Chondrocyte (in vitro differentiated cells): ENCODE data around the gene PPM1B. TPM values are rescaled to one million over a fixed set of nuclear protein-coding genes. Genes with fewer than 3 reads are reported as not detected.
A peak's percentile ranks its signal among the peaks of the same experiment; 100 is the strongest.

Source experiments
- DNase-seq: peaks from one replicate; pipeline ENCODE4 v3.0.0; 2021; ENCODE audit warnings: mixed read lengths, low spot score
- H3K27ac Mint-ChIP-seq: one replicate; pipeline ENCODE4 v1.8.0; 2021; ENCODE audit warnings: mild to moderate bottlenecking, moderate library complexity, mixed read lengths; ENCODE audit not compliant: unreplicated experiment
- H3K27me3 Mint-ChIP-seq: 2 replicates; pipeline ENCODE4 v1.8.0; 2021; ENCODE audit warnings: low read depth, mixed read lengths
- H3K36me3 Mint-ChIP-seq: 2 replicates; pipeline ENCODE4 v1.8.0; 2021; ENCODE audit warnings: low read depth, mixed read lengths
- H3K4me1 Mint-ChIP-seq: 2 replicates; pipeline ENCODE4 v1.8.0; 2021; ENCODE audit warnings: low read depth, mild to moderate bottlenecking, mixed read lengths
- H3K4me3 Mint-ChIP-seq: one replicate; pipeline ENCODE4 v1.8.0; 2021; ENCODE audit warnings: mild to moderate bottlenecking, moderate library complexity, mixed read lengths; ENCODE audit not compliant: unreplicated experiment
- H3K9me3 Mint-ChIP-seq: 2 replicates; pipeline ENCODE4 v1.8.0; 2021; ENCODE audit warnings: low read depth, mixed read lengths
- CTCF ChIP-seq: fragments of 200-600 bp; sonication (generic); IDR thresholded peaks from 2 replicates; pipeline ENCODE4 v1.5.0; 2021; ENCODE audit warnings: antibody characterized with exemption, mild to moderate bottlenecking, moderate library complexity
- total RNA-seq: library from RNA; stranded (reverse); gene quantifications from 3 replicates; pipeline ENCODE4 v1.2.1, GENCODE V29; 2021

Gene PPM1B
- total RNA-seq, 1 donor from 2014 or later = 31.9 TPM

- H3K36me3 Mint-ChIP-seq = peaks cover 2% of the 10 kb centered on the region
- no peak for DNase-seq
- H3K27me3 Mint-ChIP-seq = no peaks in the 10 kb centered on the region
- peaks cover 49% of the 10 kb centered on the region for H3K4me1 Mint-ChIP-seq
- H3K4me3 Mint-ChIP-seq = no peak overlapping the region
- H3K27ac Mint-ChIP-seq = no peak overlapping the region
- no peaks in the 10 kb centered on the region for H3K9me3 Mint-ChIP-seq
- no peak for TF ChIP-seq CTCF
Measured at GRCh38 chr2:44172576-44172975, 3.9 kb downstream of the PPM1B start.

- Mint-ChIP-seq H3K27ac (no peak overlapping the region), H3K4me1 (peaks cover 22% of the 10 kb centered on the region), H3K27me3 (no peaks in the 10 kb centered on the region), H3K9me3 (no peaks in the 10 kb centered on the region), H3K36me3 (peaks cover 2% of the 10 kb centered on the region), H3K4me3 (no peak overlapping the region)
- no peak for TF ChIP-seq CTCF
- no peak for DNase-seq
Measured at GRCh38 chr2:44178950-44179349, 10.3 kb downstream of the PPM1B start.

GRCh38 chr2:44181648-44182047, 13.0 kb downstream of the PPM1B start:
- no peak overlapping the region for H3K4me3 Mint-ChIP-seq
- no peaks in the 10 kb centered on the region for H3K36me3 Mint-ChIP-seq
- DNase-seq = no peak
- H3K9me3 Mint-ChIP-seq = peaks cover under 1% of the 10 kb centered on the region
- H3K4me1 Mint-ChIP-seq = peaks cover 21% of the 10 kb centered on the region
- no peak overlapping the region for H3K27ac Mint-ChIP-seq
- TF ChIP-seq CTCF = no peak
- H3K27me3 Mint-ChIP-seq = no peaks in the 10 kb centered on the region

- Mint-ChIP-seq H3K4me3 (no peak overlapping the region), H3K27me3 (no peaks in the 10 kb centered on the region), H3K4me1 (peaks cover 25% of the 10 kb centered on the region), H3K36me3 (no peaks in the 10 kb centered on the region), H3K27ac (no peak overlapping the region), H3K9me3 (peaks cover 3% of the 10 kb centered on the region)
- no peak for TF ChIP-seq CTCF
- no peak for DNase-seq
Measured at GRCh38 chr2:44184106-44184505, 15.4 kb downstream of the PPM1B start.

GRCh38 chr2:44186810-44187209, 18.1 kb downstream of the PPM1B start:
- H3K36me3 Mint-ChIP-seq = no peaks in the 10 kb centered on the region
- TF ChIP-seq CTCF = no peak
- peaks cover 3% of the 10 kb centered on the region for H3K9me3 Mint-ChIP-seq
- peaks cover 31% of the 10 kb centered on the region for H3K4me1 Mint-ChIP-seq
- DNase-seq = no peak
- H3K4me3 Mint-ChIP-seq = no peak overlapping the region
- no peaks in the 10 kb centered on the region for H3K27me3 Mint-ChIP-seq
- peak overlapping the region; percentile 52 for H3K27ac Mint-ChIP-seq
